Measurements from ENCODE around the gene GPR157.

The GPR157 gene

DNA sequence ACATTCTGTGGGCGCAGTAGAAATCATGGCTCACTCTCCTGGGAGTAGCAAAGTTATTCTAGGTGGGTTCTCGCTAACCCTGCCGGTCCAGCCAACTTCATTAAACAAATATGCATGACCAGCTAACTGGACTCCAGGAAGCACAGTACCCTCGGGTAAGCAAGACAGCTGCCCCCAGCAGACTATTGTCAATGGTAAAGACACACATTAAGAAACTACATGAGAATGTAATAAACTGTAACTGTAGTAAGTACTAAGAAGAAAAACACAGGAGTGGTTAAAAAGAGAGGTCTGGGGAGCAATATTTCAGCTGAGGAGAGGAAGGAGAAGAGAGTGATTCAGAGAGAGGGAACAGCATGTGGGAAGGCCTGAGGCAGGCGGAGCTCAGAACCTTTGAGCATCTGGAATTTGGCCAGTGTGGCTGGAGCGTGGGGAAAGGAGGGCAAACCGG is 66.9 kb downstream of the GPR157 start:
- no peak for TF ChIP-seq CTCF (conservative IDR thresholded peaks at IDR 0.05; ENCODE audit: low read depth, low read length)
- DNase-seq (ENCODE audit: low read depth), result no peak
- H3K4me3 ChIP-seq (ENCODE audit: low read length), result no peak overlapping the region

- no peak for TF ChIP-seq CTCF (conservative IDR thresholded peaks at IDR 0.05; ENCODE audit: low read depth, low read length)
- DNase-seq (ENCODE audit: low read depth), result no peak
- H3K4me3 ChIP-seq (ENCODE audit: low read length), result no peak overlapping the region
Observed at GRCh38 chr1:9061252-9061960, 67.5 kb downstream of the GPR157 start.

GRCh38 chr1:9059891-9060744 is 68.8 kb downstream of the GPR157 start:
- H3K4me3 ChIP-seq (ENCODE audit: low read length), result no peak overlapping the region
- DNase-seq (ENCODE audit: low read depth), result no peak
- no peak for TF ChIP-seq CTCF (conservative IDR thresholded peaks at IDR 0.05; ENCODE audit: low read depth, low read length)

DNA sequence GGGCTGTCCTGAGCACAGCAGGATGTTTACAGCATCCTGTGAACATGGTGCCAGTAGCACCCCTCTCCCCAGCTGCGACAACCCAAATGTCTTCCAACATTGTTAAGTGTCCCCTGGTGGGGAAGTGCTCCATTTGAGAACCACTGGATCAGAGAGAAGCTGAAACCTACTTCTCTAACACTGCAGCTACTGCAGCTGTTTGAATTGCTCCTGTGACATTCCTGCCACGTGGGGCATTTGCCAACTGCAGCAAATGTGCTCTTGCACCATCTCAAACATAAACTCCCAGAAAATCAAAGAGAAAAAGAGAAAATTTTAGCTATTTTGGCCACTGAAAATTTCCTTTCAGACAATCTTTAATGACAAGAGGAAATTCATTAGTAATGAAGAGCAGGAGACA is 70.4 kb downstream of the GPR157 start:
- no peak overlapping the region for H3K4me3 ChIP-seq (ENCODE audit: low read length)
- peak; percentile 39 for TF ChIP-seq CTCF (conservative IDR thresholded peaks at IDR 0.05; ENCODE audit: low read depth, low read length)
- no peak for DNase-seq (ENCODE audit: low read depth)

DNA sequence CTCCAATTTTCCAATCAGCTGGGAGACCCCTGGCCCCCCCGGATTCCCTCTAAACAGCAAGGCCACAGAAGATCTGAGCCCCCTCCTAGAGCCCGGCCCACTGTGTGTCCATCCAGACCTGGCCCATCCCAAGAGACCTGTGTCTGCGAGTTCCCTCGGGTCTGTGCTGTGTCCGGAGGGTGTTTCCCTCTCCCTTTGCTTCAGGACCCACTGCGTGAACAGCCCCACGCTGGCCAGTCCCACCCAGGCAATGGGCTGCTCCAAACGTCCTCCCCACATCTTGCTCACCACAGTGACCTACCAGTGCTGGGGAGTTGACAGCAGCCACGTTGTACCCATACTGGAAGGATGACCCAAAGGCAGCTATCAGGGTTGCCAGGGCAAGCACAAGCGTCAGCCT is 71.1 kb downstream of the GPR157 start:
- no peak overlapping the region for H3K4me3 ChIP-seq (ENCODE audit: low read length)
- TF ChIP-seq CTCF (conservative IDR thresholded peaks at IDR 0.05; ENCODE audit: low read depth, low read length), result no peak
- no peak for DNase-seq (ENCODE audit: low read depth)

DNA sequence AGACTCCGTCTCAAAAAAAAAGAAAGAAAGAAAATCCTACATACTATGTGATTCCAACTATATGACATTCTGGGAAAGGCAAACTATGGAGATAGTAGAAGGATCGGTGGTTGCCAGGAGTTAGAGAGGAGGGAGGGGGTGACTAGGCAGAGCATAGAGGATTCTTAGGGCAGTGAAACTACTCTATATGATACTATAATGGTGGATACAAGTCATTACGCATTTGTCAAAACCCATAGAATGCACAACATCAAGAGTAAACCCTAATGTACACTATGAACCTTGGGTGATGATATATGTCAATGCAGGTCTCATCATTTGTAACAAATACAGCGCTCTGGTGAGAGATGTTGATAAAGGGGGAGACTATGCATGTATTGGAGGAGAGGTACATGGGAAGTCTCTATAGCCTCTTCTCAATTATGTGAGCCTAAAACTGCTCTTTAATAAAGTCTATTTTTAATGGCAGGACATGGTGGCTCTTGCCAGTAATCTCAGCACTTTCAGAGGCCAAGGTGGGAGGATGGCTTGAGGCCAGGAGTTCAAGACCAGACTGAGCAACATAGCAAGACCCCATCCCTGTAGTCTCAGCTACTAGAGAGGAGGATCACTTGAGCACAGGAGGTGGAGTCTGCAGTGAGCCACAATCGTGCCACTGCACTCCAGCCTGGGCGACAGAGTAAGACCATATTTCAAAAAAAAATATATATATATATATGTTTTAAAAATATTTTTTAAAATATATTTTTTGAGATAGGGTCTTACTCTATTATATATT is 76.4 kb downstream of the GPR157 start:
- no peak for DNase-seq (ENCODE audit: low read depth)
- no peak overlapping the region for H3K4me3 ChIP-seq (ENCODE audit: low read length)
- TF ChIP-seq CTCF (conservative IDR thresholded peaks at IDR 0.05; ENCODE audit: low read depth, low read length), result no peak
